GM19397 (cell line): Measurements from ENCODE around the gene MZT2A.
A peak's percentile ranks its signal among the peaks of the same experiment; 100 is the strongest.
"Not testable (repeated sequence)": the region's sequence is repeated elsewhere in the genome, so short reads cannot be mapped to it uniquely, and the experiment has no call there.

Experiments used
- ATAC-seq: cut with Tn5 transposase; IDR thresholded peaks from one replicate; pipeline ENCODE4 v1.9.1; 2021; ENCODE audit warnings: mild to moderate bottlenecking, moderate library complexity; ENCODE audit not compliant: unreplicated experiment

The MZT2A gene

GRCh38 chr2:131467722-131468121, 24.5 kb downstream of the MZT2A start:
- ATAC-seq = not testable (repeated sequence)

- not testable (repeated sequence) for ATAC-seq
These were observed 37.3 kb downstream of the MZT2A start for GRCh38 chr2:131454914-131455313.

GRCh38 chr2:131451265-131451949, 40.8 kb downstream of the MZT2A start:
- peak; percentile 31 for ATAC-seq

- not testable (repeated sequence) for ATAC-seq
These were observed 44.2 kb downstream of the MZT2A start for GRCh38 chr2:131447981-131448380.

- ATAC-seq = no peak
These were observed 46.3 kb downstream of the MZT2A start for GRCh38 chr2:131445896-131446295.

GRCh38 chr2:131445515-131445797, 46.7 kb downstream of the MZT2A start:
- ATAC-seq = not testable (repeated sequence)

- not testable (repeated sequence) for ATAC-seq
These were observed 47.3 kb downstream of the MZT2A start for GRCh38 chr2:131444736-131445514.

- not testable (repeated sequence) for ATAC-seq
These were observed 51.3 kb downstream of the MZT2A start for GRCh38 chr2:131440742-131441468.
